GM12864 (cell line): Measurements from ENCODE around the gene GTPBP6.
"Not testable (repeated sequence)": the region's sequence is repeated elsewhere in the genome, so short reads cannot be mapped to it uniquely, and the experiment has no call there.

Experiments used
- DNase-seq: peaks from one replicate; pipeline ENCODE4 v3.0.0-alpha.2; 2011; ENCODE audit warnings: low read depth
- H3K4me3 ChIP-seq: 2 replicates; pipeline ENCODE4 v1.5.1; 2011; ENCODE audit warnings: mild to moderate bottlenecking, low read depth, low read length, control low read depth
- TF ChIP-seq, protein P1 (sequence below): IDR thresholded peaks from 2 replicates; pipeline ENCODE4 v1.5.1; 2011; ENCODE audit warnings: low read depth, mild to moderate bottlenecking, moderate library complexity, low read length, control low read depth, inconsistent platforms; ENCODE audit errors: missing control alignments

The GTPBP6 gene

DNA sequence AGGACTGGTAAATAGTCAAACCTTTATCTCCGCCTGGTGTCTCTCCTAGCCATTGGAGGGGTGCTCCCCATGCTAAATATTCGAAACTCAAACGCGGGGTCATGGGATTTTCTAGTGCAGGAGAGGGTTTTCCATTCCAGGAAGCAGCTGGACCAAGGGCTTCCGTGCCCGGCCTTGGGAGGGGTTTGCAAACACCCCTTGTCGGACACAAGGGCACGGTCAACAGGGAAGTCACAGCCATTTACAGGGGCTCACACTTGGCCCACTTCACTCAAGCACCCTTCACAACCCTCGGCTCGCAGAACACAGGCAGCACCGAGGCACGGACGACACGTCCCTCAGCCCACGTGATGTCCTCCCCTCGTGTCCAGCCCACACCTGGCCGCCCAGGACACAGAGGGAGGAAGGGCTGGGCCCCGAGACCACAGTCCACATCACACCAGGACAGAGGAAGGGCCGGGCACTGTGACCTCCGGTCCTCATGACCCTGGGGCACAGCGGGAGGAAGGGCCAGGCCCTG, 47.7 kb downstream of the GTPBP6 start:
- no peak for DNase-seq
- TF ChIP-seq, protein P1, sequence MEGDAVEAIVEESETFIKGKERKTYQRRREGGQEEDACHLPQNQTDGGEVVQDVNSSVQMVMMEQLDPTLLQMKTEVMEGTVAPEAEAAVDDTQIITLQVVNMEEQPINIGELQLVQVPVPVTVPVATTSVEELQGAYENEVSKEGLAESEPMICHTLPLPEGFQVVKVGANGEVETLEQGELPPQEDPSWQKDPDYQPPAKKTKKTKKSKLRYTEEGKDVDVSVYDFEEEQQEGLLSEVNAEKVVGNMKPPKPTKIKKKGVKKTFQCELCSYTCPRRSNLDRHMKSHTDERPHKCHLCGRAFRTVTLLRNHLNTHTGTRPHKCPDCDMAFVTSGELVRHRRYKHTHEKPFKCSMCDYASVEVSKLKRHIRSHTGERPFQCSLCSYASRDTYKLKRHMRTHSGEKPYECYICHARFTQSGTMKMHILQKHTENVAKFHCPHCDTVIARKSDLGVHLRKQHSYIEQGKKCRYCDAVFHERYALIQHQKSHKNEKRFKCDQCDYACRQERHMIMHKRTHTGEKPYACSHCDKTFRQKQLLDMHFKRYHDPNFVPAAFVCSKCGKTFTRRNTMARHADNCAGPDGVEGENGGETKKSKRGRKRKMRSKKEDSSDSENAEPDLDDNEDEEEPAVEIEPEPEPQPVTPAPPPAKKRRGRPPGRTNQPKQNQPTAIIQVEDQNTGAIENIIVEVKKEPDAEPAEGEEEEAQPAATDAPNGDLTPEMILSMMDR: no peak
- no peak overlapping the region for H3K4me3 ChIP-seq

DNA sequence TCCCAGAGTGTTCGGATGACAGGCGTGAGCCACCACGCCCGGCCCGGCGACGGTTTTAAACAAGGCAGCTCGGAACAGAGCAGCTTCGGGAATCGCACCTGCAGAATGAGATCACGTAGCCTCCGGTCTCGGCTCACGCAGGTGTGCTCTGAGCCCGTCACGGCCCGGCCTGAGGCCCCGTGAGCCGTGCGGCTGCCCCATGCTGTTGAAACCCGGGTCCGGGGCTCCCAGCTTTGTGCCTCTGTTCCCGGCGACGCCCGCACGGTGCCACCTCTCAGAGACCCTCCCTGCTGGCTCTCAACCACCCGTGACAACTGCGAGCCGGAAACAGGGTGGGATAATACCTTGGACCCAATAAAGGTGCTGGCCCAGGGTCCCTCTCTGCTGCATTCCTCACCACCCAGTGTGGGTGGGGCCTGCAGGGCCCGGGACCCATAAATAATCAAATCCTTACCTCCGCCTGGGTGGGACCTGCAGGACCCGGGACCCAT, 50.8 kb downstream of the GTPBP6 start:
- H3K4me3 ChIP-seq: no peak overlapping the region
- TF ChIP-seq, protein P1: no peak
- DNase-seq: no peak

DNA sequence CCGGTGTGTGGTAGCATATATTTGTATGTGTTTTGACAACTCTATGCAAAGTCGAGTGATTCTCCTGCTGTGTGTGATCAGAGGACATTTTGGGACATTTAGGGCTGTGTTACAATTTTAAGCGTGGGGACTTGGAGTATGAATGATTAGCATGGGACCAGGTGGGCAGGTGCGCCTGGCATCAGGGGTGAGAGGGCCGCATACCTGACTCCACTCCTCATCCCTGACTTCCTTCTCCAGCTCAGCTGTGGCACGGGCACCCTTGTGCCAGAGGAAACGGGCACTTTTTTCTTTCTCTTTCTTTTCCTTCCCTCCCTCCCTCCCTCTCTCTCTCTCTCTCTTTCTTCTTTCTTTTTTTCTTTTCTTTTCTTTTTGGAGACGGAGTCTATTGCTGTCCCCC, 53.1 kb downstream of the GTPBP6 start:
- TF ChIP-seq, protein P1: no peak
- no peak overlapping the region for H3K4me3 ChIP-seq
- DNase-seq: no peak

DNA sequence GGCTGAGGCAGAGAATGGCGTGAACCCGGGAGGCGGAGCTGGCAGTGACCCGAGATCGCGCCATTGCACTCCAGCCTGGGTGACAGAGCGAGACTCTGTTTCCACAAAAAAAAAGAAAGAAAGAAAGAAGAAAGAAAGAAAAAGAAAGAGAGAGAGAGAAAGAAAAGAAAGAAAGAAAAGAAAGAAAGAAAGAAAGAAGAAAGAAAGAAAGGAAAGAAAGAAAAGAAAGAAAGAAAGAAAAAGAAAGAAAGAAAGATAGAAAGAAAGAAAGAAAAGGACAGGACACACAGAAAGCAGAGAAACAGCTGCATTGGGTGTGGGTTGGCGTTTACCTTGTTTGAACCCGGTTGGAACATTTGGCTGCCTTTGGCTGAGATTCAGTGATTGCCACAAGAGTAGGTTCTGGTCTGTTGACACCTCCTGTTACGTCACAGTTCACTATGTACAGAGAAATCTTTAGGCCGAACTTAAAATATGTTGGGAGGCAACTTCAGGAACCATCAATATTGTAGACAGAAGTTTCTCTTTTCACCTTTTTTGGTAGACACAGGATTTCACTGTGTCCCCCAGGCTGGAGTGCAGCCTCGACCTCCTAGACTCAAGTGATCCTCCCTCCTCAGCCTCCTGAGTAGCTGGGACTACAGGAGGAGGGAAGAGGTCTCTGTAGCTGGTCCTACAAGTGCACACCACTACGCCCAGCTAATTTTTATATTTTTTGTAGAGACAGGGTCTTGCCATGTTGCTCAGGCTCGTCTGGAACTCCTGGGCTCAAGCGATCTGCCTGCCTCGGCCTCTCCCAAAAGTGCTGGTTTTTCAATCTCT, 53.8 kb downstream of the GTPBP6 start:
- no peak for DNase-seq
- TF ChIP-seq, protein P1: no peak
- H3K4me3 ChIP-seq: no peak overlapping the region

DNA sequence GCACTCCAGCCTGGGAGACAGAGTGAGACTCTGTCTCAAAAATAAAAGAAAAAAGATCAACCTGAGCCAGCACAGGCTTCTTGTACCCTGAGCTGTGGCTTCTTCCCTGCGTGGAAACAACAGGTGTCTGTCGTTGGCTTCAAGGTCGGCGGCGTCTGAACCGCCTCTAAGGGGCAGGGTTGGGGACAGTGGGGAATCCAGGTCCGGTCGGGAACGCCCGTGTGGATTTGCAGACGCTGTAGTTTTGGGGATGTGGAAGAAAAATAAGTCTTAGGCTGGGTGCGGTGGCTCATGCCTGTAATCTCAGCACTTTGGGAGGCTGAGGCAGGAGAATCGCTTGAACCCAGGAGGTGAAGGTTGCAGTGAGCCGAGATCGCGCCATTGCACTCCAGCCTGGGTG, 54.6 kb downstream of the GTPBP6 start:
- not testable (repeated sequence) for H3K4me3 ChIP-seq, DNase-seq

DNA sequence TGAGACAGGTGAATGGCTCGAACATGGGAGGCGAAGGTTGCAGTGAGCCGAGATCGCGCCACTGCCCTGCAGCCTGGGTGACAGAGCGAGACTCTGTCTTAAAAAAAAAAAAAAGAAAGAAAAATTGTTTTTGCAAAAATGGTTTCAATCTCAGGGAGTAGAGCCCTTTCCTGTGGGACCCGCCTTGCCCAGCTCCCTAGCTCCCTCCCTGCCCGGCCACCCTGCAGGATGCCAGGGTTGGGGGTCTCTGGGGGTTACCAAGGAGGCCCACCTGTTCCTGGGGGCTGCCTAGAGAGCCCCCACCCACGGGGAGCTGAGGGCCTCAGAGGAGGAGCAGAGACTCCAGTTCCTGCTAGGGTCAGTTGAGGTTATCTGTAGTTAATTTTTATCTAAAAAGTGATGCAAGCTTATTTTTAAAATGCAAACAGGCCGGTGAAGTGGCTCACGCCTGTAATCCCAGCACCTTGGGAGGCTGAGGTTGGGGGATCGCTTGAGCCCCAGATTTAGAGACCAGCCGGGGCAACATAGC, 56.2 kb downstream of the GTPBP6 start:
- DNase-seq: no peak
- TF ChIP-seq, protein P1: no peak
- H3K4me3 ChIP-seq: no peak overlapping the region

DNA sequence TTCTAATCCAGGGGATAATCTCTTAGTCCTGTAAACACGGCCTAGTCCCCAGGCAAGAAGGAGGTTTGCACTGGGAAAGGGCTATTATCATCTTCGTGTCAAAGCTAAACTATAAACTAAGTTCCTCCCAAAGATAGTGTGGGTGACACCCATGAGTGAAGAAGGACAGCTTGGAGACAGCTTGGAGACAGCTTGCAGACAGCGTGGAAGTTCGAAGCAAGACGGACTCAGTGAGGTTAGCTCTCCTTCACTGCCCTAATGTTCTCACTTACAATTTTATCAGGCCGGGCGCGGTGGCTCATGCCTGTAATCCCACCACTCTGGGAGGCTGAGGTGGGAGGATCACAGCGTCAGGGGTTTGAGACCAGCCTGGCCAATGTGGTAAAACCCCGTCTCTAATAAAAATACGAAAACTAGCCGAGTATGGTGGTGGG, 56.7 kb downstream of the GTPBP6 start:
- TF ChIP-seq, protein P1: no peak
- no peak overlapping the region for H3K4me3 ChIP-seq
- DNase-seq: no peak
